SK-N-SH treated with all-trans-retinoic acid at 6 μM for 48 hours (cell line): Measurements from ENCODE around the gene CHRNA5.

Experiments
- CSDC2 ChIP-seq: fragments of 250-450 bp; sonication (Bioruptor Pico); IDR thresholded peaks from 2 replicates; pipeline ENCODE4 v1.5.0; 2020; ENCODE audit warnings: mild to moderate bottlenecking, moderate library complexity
- GLIS3 ChIP-seq: fragments of 250-450 bp; sonication (Bioruptor Pico); IDR thresholded peaks from 2 replicates; pipeline ENCODE4 v1.5.0; 2020; ENCODE audit warnings: mild to moderate bottlenecking, moderate library complexity
- RARB ChIP-seq: fragments of 250-450 bp; sonication (Bioruptor Pico); IDR thresholded peaks from 2 replicates; pipeline ENCODE4 v1.8.0; 2021; ENCODE audit warnings: mild to moderate bottlenecking, moderate library complexity
- ZC3H10 ChIP-seq: fragments of 250-450 bp; sonication (Bioruptor Pico); IDR thresholded peaks from 2 replicates; pipeline ENCODE4 v1.5.1; 2021; ENCODE audit warnings: mild to moderate bottlenecking, moderate library complexity
- TF ChIP-seq, protein P1 (sequence below): fragments of 250-450 bp; sonication (Bioruptor Pico); IDR thresholded peaks from 2 replicates; pipeline ENCODE4 v1.8.0; 2020; ENCODE audit warnings: mild to moderate bottlenecking, moderate library complexity, borderline replicate concordance
- TF ChIP-seq, protein P2 (sequence below): fragments of 250-450 bp; sonication (Bioruptor Pico); IDR thresholded peaks from 2 replicates; pipeline ENCODE4 v1.5.0; 2020; ENCODE audit warnings: mild to moderate bottlenecking, moderate library complexity
- TF ChIP-seq, protein P3 (sequence below): fragments of 250-450 bp; sonication (Bioruptor Pico); IDR thresholded peaks from 2 replicates; pipeline ENCODE4 v1.5.1; 2021; ENCODE audit warnings: mild to moderate bottlenecking, moderate library complexity

- TF ChIP-seq ZC3H10 (no peak), RARB (CRISPR knock-in tag) (no peak), CSDC2 (CRISPR knock-in tag) (no peak), GLIS3 (no peak)
- TF ChIP-seq, protein P1, sequence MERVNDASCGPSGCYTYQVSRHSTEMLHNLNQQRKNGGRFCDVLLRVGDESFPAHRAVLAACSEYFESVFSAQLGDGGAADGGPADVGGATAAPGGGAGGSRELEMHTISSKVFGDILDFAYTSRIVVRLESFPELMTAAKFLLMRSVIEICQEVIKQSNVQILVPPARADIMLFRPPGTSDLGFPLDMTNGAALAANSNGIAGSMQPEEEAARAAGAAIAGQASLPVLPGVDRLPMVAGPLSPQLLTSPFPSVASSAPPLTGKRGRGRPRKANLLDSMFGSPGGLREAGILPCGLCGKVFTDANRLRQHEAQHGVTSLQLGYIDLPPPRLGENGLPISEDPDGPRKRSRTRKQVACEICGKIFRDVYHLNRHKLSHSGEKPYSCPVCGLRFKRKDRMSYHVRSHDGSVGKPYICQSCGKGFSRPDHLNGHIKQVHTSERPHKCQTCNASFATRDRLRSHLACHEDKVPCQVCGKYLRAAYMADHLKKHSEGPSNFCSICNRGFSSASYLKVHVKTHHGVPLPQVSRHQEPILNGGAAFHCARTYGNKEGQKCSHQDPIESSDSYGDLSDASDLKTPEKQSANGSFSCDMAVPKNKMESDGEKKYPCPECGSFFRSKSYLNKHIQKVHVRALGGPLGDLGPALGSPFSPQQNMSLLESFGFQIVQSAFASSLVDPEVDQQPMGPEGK (CRISPR knock-in tag) = no peak
- TF ChIP-seq, protein P2, sequence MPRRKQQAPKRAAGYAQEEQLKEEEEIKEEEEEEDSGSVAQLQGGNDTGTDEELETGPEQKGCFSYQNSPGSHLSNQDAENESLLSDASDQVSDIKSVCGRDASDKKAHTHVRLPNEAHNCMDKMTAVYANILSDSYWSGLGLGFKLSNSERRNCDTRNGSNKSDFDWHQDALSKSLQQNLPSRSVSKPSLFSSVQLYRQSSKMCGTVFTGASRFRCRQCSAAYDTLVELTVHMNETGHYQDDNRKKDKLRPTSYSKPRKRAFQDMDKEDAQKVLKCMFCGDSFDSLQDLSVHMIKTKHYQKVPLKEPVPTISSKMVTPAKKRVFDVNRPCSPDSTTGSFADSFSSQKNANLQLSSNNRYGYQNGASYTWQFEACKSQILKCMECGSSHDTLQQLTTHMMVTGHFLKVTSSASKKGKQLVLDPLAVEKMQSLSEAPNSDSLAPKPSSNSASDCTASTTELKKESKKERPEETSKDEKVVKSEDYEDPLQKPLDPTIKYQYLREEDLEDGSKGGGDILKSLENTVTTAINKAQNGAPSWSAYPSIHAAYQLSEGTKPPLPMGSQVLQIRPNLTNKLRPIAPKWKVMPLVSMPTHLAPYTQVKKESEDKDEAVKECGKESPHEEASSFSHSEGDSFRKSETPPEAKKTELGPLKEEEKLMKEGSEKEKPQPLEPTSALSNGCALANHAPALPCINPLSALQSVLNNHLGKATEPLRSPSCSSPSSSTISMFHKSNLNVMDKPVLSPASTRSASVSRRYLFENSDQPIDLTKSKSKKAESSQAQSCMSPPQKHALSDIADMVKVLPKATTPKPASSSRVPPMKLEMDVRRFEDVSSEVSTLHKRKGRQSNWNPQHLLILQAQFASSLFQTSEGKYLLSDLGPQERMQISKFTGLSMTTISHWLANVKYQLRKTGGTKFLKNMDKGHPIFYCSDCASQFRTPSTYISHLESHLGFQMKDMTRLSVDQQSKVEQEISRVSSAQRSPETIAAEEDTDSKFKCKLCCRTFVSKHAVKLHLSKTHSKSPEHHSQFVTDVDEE (CRISPR knock-in tag) = no peak
- TF ChIP-seq, protein P3, sequence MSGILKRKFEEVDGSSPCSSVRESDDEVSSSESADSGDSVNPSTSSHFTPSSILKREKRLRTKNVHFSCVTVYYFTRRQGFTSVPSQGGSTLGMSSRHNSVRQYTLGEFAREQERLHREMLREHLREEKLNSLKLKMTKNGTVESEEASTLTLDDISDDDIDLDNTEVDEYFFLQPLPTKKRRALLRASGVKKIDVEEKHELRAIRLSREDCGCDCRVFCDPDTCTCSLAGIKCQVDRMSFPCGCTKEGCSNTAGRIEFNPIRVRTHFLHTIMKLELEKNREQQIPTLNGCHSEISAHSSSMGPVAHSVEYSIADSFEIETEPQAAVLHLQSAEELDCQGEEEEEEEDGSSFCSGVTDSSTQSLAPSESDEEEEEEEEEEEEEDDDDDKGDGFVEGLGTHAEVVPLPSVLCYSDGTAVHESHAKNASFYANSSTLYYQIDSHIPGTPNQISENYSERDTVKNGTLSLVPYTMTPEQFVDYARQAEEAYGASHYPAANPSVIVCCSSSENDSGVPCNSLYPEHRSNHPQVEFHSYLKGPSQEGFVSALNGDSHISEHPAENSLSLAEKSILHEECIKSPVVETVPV = no peak
Measured at GRCh38 chr15:78628227-78628626, 62.9 kb downstream of the CHRNA5 start.
